Brain microvascular endothelial cell (primary cell): Measurements from ENCODE around the gene CHIA.

Source experiments
- DNase-seq: peaks from one replicate; pipeline ENCODE4 v3.0.0-alpha.2; 2020
- H3K27ac ChIP-seq: fragments of 250-450 bp; sonication (Bioruptor Pico); 2 replicates; pipeline ENCODE4 v1.5.1; 2020; ENCODE audit warnings: mild to moderate bottlenecking, moderate library complexity
- H3K27me3 ChIP-seq: fragments of 250-450 bp; sonication (Bioruptor Pico); replicated peaks from 2 replicates; pipeline ENCODE4 v1.5.1; 2020; ENCODE audit warnings: mild to moderate bottlenecking
- H3K36me3 ChIP-seq: fragments of 250-450 bp; sonication (Bioruptor Pico); replicated peaks from 2 replicates; pipeline ENCODE4 v1.5.1; 2020; ENCODE audit warnings: mild to moderate bottlenecking
- H3K4me3 ChIP-seq: 2 replicates; pipeline ENCODE4 v1.5.1; 2011; ENCODE audit warnings: low read depth, mild to moderate bottlenecking, control low read depth, low read length, moderate library complexity
- in situ Hi-C: cut with HindIII; loops from 2 replicates; pipeline ENCODE4 v1.10.0; 2017; ENCODE audit warnings: low sequenced_read_pairs, low pct_ligation_motif_present
- TF ChIP-seq, protein P1 (sequence below): IDR thresholded peaks from 2 replicates; pipeline ENCODE4 v1.5.1; 2011; ENCODE audit warnings: low read depth, mild to moderate bottlenecking, moderate library complexity, low read length, control low read depth, inconsistent platforms; ENCODE audit errors: missing control alignments

Gene CHIA

GRCh38 chr1:111252786-111253185 lies 37.9 kb upstream of the CHIA start:
- no peak overlapping the region for H3K4me3 ChIP-seq
- no peak overlapping the region for H3K27ac ChIP-seq
- no peaks in the 10 kb centered on the region for H3K27me3 ChIP-seq
- in situ Hi-C loops: no loop called here
- no peaks in the 10 kb centered on the region for H3K36me3 ChIP-seq
- TF ChIP-seq, protein P1, sequence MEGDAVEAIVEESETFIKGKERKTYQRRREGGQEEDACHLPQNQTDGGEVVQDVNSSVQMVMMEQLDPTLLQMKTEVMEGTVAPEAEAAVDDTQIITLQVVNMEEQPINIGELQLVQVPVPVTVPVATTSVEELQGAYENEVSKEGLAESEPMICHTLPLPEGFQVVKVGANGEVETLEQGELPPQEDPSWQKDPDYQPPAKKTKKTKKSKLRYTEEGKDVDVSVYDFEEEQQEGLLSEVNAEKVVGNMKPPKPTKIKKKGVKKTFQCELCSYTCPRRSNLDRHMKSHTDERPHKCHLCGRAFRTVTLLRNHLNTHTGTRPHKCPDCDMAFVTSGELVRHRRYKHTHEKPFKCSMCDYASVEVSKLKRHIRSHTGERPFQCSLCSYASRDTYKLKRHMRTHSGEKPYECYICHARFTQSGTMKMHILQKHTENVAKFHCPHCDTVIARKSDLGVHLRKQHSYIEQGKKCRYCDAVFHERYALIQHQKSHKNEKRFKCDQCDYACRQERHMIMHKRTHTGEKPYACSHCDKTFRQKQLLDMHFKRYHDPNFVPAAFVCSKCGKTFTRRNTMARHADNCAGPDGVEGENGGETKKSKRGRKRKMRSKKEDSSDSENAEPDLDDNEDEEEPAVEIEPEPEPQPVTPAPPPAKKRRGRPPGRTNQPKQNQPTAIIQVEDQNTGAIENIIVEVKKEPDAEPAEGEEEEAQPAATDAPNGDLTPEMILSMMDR: no peak
- DNase-seq: no peak

DNA sequence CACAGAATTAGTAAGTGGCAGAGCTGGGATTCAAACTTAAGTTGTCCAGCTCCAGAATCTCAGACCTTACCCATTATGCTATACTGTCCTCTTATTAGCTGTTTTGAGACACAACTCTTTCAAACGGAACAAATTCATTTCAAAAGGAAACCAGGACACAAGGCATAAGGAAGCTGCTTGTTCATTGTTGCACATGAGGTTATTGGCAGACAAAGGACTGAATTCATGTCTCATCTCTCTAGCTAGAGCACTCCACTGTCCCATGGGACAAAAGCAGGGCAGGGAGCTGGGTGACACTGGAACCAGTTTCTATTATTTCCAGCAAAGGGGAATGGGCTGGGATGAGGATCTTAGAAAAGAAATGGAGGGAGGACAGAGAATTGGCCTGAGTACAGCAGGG lies 36.8 kb upstream of the CHIA start:
- Histone ChIP-seq H3K36me3 (no peaks in the 10 kb centered on the region), H3K4me3 (no peak overlapping the region), H3K27me3 (no peaks in the 10 kb centered on the region), H3K27ac (no peak overlapping the region)
- no peak for DNase-seq
- TF ChIP-seq, protein P1: no peak
- in situ Hi-C loops: no loop called here

- no peak overlapping the region for H3K27ac ChIP-seq
- DNase-seq: no peak
- H3K4me3 ChIP-seq: no peak overlapping the region
- in situ Hi-C loops: no loop called here
- no peaks in the 10 kb centered on the region for H3K36me3 ChIP-seq
- H3K27me3 ChIP-seq: peaks cover 1% of the 10 kb centered on the region
- TF ChIP-seq, protein P1: no peak
These were observed 33.5 kb upstream of the CHIA start for GRCh38 chr1:111256988-111257658.

- TF ChIP-seq, protein P1: no peak
- in situ Hi-C loops: no loop called here
- no peak overlapping the region for H3K27ac ChIP-seq
- H3K4me3 ChIP-seq: no peak overlapping the region
- no peaks in the 10 kb centered on the region for H3K36me3 ChIP-seq
- H3K27me3 ChIP-seq: peaks cover 23% of the 10 kb centered on the region
- no peak for DNase-seq
These were observed 22.7 kb upstream of the CHIA start for GRCh38 chr1:111267801-111268508.

DNA sequence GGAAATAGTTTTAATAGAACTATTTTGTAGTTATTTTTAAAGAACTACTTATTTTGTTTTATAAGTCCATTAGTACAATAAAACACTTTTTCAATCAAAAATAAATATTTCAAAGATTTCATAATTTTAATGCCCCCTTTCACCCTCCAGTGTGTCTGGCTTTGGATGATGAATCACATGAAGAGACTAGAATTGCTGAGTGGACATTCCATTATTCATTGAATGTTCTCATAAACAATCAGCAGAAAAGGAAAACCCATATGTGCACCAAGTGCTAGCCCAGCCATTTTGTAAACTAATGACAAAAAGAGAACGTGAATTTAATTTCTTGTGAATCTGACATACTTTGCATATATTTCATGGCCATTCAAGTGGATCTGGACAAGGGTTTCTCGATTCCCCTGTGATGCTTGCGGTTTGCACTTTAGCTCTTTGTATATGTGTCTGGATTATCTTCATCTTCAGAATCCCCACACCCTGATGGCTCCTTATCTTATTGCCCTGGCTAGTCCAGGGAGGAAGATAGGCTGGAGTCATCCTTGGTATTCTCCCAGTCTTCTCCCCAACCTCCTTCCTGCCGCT lies 20.7 kb upstream of the CHIA start:
- Histone ChIP-seq H3K27me3 (peaks cover 23% of the 10 kb centered on the region), H3K4me3 (no peak overlapping the region), H3K27ac (no peak overlapping the region), H3K36me3 (no peaks in the 10 kb centered on the region)
- in situ Hi-C loops: no loop called here
- DNase-seq: no peak
- TF ChIP-seq, protein P1: no peak
